ENCODE results near the gene FOCAD.
"Not testable (repeated sequence)": the region's sequence is repeated elsewhere in the genome, so short reads cannot be mapped to it uniquely, and the experiment has no call there.

Gene FOCAD

DNA sequence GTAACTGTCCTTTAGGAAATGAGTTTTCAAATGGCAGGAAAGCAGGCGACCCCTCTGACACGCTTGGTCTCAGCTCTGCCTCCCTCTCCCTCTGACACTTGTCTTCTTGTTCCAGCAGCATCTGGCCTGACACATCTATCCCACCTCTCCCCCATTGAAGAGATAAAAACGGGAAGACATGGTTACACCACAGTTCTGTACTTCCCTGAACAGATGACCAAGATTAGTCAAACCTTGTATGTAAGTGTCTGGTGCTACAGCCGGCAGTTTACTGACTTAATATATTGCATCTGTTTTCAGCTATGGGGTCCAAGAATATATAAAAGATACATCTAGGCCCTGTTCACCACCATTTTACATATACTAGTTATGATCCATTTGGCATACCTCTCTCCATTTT, 32.1 kb upstream of the FOCAD start:
- no peaks in the 10 kb centered on the region for H3K9me3 ChIP-seq (ENCODE audit: control insufficient read depth, low read length)

GRCh38 chr9:20658246-20658667, 25.8 kb upstream of the FOCAD start:
- H3K36me3 ChIP-seq (ENCODE audit: control insufficient read depth, insufficient read depth, low read length); H3K9me3 ChIP-seq (ENCODE audit: control insufficient read depth, low read length); H3K4me1 ChIP-seq (ENCODE audit: control insufficient read depth, insufficient read depth, low read length, poor library complexity, severe bottlenecking); H3K27ac ChIP-seq (ENCODE audit: low read depth, low read length, severe bottlenecking): not testable (repeated sequence)
- peak overlapping the region; percentile 52 for H3K4me3 ChIP-seq (ENCODE audit: extremely low read depth, insufficient read depth, low read length, poor library complexity, severe bottlenecking)
- WGBS, 2 experiments (ENCODE audit: insufficient coverage in 2 of 2): 8 to 22% methylated on average over 5 to 10 of the region's 27 CpGs

More for the DNA sequence above, 32.1 kb upstream of the FOCAD start:
- H3K4me1 ChIP-seq (ENCODE audit: control insufficient read depth, insufficient read depth, low read length, poor library complexity, severe bottlenecking): no peaks in the 10 kb centered on the region
- WGBS, 2 experiments (ENCODE audit: insufficient coverage in 2 of 2): 94 to 100% methylated on average over 2 of the region's 4 CpGs
- no peak overlapping the region for H3K27ac ChIP-seq (ENCODE audit: low read depth, low read length, severe bottlenecking)
- no peaks in the 10 kb centered on the region for H3K36me3 ChIP-seq (ENCODE audit: control insufficient read depth, insufficient read depth, low read length)
- H3K4me3 ChIP-seq (ENCODE audit: extremely low read depth, insufficient read depth, low read length, poor library complexity, severe bottlenecking): no peak overlapping the region

- Histone ChIP-seq H3K4me3 (ENCODE audit: extremely low read depth, insufficient read depth, low read length, poor library complexity, severe bottlenecking) (peak overlapping the region; percentile 52), H3K9me3 (ENCODE audit: control insufficient read depth, low read length) (no peaks in the 10 kb centered on the region), H3K27ac (ENCODE audit: low read depth, low read length, severe bottlenecking) (no peak overlapping the region), H3K36me3 (ENCODE audit: control insufficient read depth, insufficient read depth, low read length) (no peaks in the 10 kb centered on the region), H3K4me1 (ENCODE audit: control insufficient read depth, insufficient read depth, low read length, poor library complexity, severe bottlenecking) (no peaks in the 10 kb centered on the region)
- WGBS, 2 experiments (ENCODE audit: insufficient coverage in 2 of 2): 61 to 84% methylated on average over 6 of the region's 13 CpGs
These were observed 25.2 kb upstream of the FOCAD start for GRCh38 chr9:20658677-20659473.

- Histone ChIP-seq H3K4me3 (ENCODE audit: extremely low read depth, insufficient read depth, low read length, poor library complexity, severe bottlenecking) (peak overlapping the region; percentile 52), H3K9me3 (ENCODE audit: control insufficient read depth, low read length) (no peaks in the 10 kb centered on the region), H3K4me1 (ENCODE audit: control insufficient read depth, insufficient read depth, low read length, poor library complexity, severe bottlenecking) (no peaks in the 10 kb centered on the region), H3K27ac (ENCODE audit: low read depth, low read length, severe bottlenecking) (no peak overlapping the region), H3K36me3 (ENCODE audit: control insufficient read depth, insufficient read depth, low read length) (no peaks in the 10 kb centered on the region)
- WGBS, 2 experiments (ENCODE audit: insufficient coverage in 2 of 2): 93 to 100% methylated on average over 2 of the region's 2 CpGs
These were observed 24.5 kb upstream of the FOCAD start for GRCh38 chr9:20659474-20659967.

DNA sequence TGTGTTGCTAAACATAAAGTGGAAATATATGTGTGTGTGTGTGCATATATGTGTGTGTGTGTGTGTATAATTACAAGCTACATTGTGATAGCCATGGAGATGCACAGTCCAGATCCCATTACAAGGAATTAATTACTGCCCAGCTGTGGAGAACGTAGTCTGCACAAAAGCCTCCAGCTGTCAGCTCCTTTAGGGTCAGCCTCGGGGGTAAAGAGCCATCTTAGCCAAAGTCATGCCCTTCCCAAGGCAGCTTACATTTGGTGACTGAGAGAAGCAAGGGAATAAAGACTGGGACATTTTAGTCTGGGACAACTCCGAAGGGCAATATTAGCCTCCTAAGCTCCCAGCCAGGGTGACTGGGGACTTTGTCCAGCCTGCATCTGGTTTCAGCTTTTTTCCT, 21.9 kb upstream of the FOCAD start:
- H3K4me1 ChIP-seq (ENCODE audit: control insufficient read depth, insufficient read depth, low read length, poor library complexity, severe bottlenecking): no peaks in the 10 kb centered on the region
- no peak overlapping the region for H3K4me3 ChIP-seq (ENCODE audit: extremely low read depth, insufficient read depth, low read length, poor library complexity, severe bottlenecking)
- no peak overlapping the region for H3K27ac ChIP-seq (ENCODE audit: low read depth, low read length, severe bottlenecking)
- no peaks in the 10 kb centered on the region for H3K9me3 ChIP-seq (ENCODE audit: control insufficient read depth, low read length)
- 52 to 75% methylated on average over 3 of the region's 3 CpGs for WGBS, 2 experiments (ENCODE audit: insufficient coverage in 2 of 2)
- no peaks in the 10 kb centered on the region for H3K36me3 ChIP-seq (ENCODE audit: control insufficient read depth, insufficient read depth, low read length)

- Histone ChIP-seq H3K4me1 (ENCODE audit: control insufficient read depth, insufficient read depth, low read length, poor library complexity, severe bottlenecking) (no peaks in the 10 kb centered on the region), H3K9me3 (ENCODE audit: control insufficient read depth, low read length) (no peaks in the 10 kb centered on the region), H3K4me3 (ENCODE audit: extremely low read depth, insufficient read depth, low read length, poor library complexity, severe bottlenecking) (no peak overlapping the region), H3K27ac (ENCODE audit: low read depth, low read length, severe bottlenecking) (no peak overlapping the region), H3K36me3 (ENCODE audit: control insufficient read depth, insufficient read depth, low read length) (no peaks in the 10 kb centered on the region)
- 76 to 93% methylated on average over 2 of the region's 2 CpGs for WGBS, 2 experiments (ENCODE audit: insufficient coverage in 2 of 2)
These were observed 20.9 kb upstream of the FOCAD start for GRCh38 chr9:20663133-20663532.

DNA sequence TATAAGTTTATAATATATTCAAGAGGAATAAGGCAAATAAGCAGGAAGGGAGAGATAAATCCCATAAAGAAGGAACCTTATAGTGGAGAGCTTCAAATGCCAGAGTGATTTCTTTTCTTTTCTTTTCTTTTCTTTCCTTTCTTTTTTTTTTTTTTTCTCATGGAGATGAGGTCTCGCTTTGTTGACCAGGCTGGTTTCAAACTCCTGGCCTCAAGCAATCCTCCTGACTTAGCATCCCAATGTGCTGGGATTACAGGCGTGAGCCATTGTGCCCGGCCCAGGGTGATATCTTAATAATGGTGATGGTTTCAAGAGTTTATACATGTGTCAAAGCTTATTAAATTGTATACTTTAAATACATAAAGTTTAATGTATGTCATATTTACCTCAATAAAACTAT, 19.6 kb upstream of the FOCAD start:
- H3K36me3 ChIP-seq (ENCODE audit: control insufficient read depth, insufficient read depth, low read length): no peaks in the 10 kb centered on the region
- H3K4me1 ChIP-seq (ENCODE audit: control insufficient read depth, insufficient read depth, low read length, poor library complexity, severe bottlenecking): no peaks in the 10 kb centered on the region
- no peaks in the 10 kb centered on the region for H3K9me3 ChIP-seq (ENCODE audit: control insufficient read depth, low read length)
- no peak overlapping the region for H3K27ac ChIP-seq (ENCODE audit: low read depth, low read length, severe bottlenecking)
- no peak overlapping the region for H3K4me3 ChIP-seq (ENCODE audit: extremely low read depth, insufficient read depth, low read length, poor library complexity, severe bottlenecking)
- no CpG with 5 or more reads among the region's 3 CpGs for WGBS, 2 experiments (ENCODE audit: insufficient coverage in 2 of 2)

DNA sequence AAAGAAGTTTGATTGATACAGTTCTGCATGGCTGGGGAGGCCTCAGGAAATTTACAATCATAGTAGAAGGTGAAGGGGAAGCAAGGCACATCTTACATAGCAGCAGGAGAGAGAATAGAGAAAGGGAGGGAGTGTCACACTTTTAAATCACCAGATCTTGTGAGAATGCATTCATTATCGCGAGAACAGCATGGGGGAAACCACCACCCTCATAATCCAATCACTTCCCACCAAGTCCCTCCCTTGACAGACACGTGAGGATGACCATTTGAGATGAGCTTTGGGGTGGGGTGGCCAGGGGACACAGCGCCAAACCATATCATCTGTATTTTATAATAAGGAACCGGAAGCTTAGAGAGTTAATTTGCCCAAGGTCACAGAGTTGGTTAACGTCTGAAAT, 13.7 kb upstream of the FOCAD start:
- H3K4me1 ChIP-seq (ENCODE audit: control insufficient read depth, insufficient read depth, low read length, poor library complexity, severe bottlenecking): no peaks in the 10 kb centered on the region
- WGBS, 2 experiments (ENCODE audit: insufficient coverage in 2 of 2): 80% methylated on average over 1 of the region's 6 CpGs; no CpG with 5 or more reads in 1 of the 2 experiments
- no peak overlapping the region for H3K27ac ChIP-seq (ENCODE audit: low read depth, low read length, severe bottlenecking)
- H3K9me3 ChIP-seq (ENCODE audit: control insufficient read depth, low read length): no peaks in the 10 kb centered on the region
- no peaks in the 10 kb centered on the region for H3K36me3 ChIP-seq (ENCODE audit: control insufficient read depth, insufficient read depth, low read length)
- no peak overlapping the region for H3K4me3 ChIP-seq (ENCODE audit: extremely low read depth, insufficient read depth, low read length, poor library complexity, severe bottlenecking)

- H3K27ac ChIP-seq (ENCODE audit: low read depth, low read length, severe bottlenecking): no peak overlapping the region
- H3K36me3 ChIP-seq (ENCODE audit: control insufficient read depth, insufficient read depth, low read length): no peaks in the 10 kb centered on the region
- no peaks in the 10 kb centered on the region for H3K9me3 ChIP-seq (ENCODE audit: control insufficient read depth, low read length)
- no peaks in the 10 kb centered on the region for H3K4me1 ChIP-seq (ENCODE audit: control insufficient read depth, insufficient read depth, low read length, poor library complexity, severe bottlenecking)
- 90 to 92% methylated on average over 2 of the region's 4 CpGs for WGBS, 2 experiments (ENCODE audit: insufficient coverage in 2 of 2)
- no peak overlapping the region for H3K4me3 ChIP-seq (ENCODE audit: extremely low read depth, insufficient read depth, low read length, poor library complexity, severe bottlenecking)
These were observed 12.4 kb upstream of the FOCAD start for GRCh38 chr9:20671635-20672034.

DNA sequence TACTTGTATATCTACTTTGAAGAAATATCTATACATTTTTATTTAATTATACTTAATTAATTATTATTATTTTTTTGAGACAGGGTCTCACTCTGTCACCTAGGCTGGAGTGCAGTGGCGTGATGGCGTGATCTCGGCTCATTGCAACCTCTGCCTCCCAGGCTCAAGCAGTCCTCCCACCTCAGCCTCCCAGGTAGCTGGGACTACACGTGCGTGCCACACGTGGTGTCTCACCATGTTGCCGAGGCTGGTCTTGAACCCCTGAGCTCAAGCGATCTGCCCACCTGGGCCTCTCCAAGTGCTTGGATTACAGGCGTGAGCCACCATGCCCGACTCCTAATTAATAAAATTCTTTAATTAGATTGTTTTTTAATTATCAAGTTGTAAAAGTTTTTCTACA, 10.5 kb upstream of the FOCAD start:
- 86 to 96% methylated on average over 7 to 8 of the region's 10 CpGs for WGBS, 2 experiments (ENCODE audit: insufficient coverage in 2 of 2)
- not testable (repeated sequence) for H3K9me3 ChIP-seq (ENCODE audit: control insufficient read depth, low read length); H3K4me3 ChIP-seq (ENCODE audit: extremely low read depth, insufficient read depth, low read length, poor library complexity, severe bottlenecking); H3K36me3 ChIP-seq (ENCODE audit: control insufficient read depth, insufficient read depth, low read length); H3K4me1 ChIP-seq (ENCODE audit: control insufficient read depth, insufficient read depth, low read length, poor library complexity, severe bottlenecking); H3K27ac ChIP-seq (ENCODE audit: low read depth, low read length, severe bottlenecking)

DNA sequence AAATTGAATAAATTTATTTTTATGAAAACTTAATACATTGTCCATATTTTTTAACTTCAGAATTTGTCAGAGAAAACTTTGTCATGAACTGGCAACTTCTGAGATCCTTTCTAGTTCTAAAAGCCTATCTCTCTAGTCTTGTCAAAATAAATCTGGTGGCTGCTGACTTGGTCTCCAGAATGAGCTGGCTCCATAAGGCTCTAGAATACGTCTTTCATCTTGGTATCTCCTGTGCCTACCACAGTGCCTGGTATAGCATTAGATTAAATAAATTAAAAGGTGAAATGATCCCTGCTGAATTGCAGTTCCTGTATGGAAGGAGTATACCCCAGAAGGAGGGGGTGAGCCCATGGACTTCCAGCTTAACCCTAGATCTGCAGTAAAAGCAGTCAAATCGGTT, 2.6 kb upstream of the FOCAD start:
- no peak overlapping the region for H3K4me3 ChIP-seq (ENCODE audit: extremely low read depth, insufficient read depth, low read length, poor library complexity, severe bottlenecking)
- H3K36me3 ChIP-seq (ENCODE audit: control insufficient read depth, insufficient read depth, low read length): no peaks in the 10 kb centered on the region
- no peak overlapping the region for H3K27ac ChIP-seq (ENCODE audit: low read depth, low read length, severe bottlenecking)
- peaks cover 7% of the 10 kb centered on the region for H3K4me1 ChIP-seq (ENCODE audit: control insufficient read depth, insufficient read depth, low read length, poor library complexity, severe bottlenecking)
- 100% methylated on average over 2 of the region's 2 CpGs for WGBS, 2 experiments (ENCODE audit: insufficient coverage in 2 of 2)
- H3K9me3 ChIP-seq (ENCODE audit: control insufficient read depth, low read length): no peaks in the 10 kb centered on the region
